HG03097 (cell line): ENCODE measurements around the gene IL36G.
"Not testable (repeated sequence)": the region's sequence is repeated elsewhere in the genome, so short reads cannot be mapped to it uniquely, and the experiment has no call there.

ENCODE experiments used
- ATAC-seq: cut with Tn5 transposase; IDR thresholded peaks from one replicate; pipeline ENCODE4 v1.9.1; 2021; ENCODE audit not compliant: unreplicated experiment, low FRiP score

The IL36G gene

DNA sequence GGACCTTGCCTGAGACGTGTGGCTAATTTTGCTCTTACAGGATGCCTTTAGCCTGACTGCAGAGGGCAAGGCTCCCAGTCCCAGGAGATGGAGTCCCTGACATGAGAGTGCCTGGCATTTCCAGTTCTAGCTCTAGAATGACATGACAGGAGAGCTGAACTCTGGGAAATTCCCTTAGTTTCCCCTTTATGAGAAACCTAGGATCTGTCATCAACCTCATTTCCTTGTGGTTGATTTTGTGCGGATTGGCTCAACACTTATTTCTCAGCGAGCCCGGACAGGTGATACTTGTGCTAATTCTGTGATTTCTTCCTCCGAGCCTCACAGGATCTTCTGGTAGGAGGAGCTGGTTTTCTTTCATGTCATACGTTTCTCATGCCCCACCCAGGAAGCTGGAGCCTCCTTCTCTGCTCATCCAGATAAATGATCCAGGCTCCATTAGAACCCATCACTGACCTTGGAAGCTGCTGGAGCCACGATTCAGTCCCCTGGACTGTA is at the start of gene IL36G:
IL36G (plus strand) TSS at position 448 of the 498 bp plus-strand sequence. CDS start 633 bp downstream, outside the sequence.
- ATAC-seq = no peak

DNA sequence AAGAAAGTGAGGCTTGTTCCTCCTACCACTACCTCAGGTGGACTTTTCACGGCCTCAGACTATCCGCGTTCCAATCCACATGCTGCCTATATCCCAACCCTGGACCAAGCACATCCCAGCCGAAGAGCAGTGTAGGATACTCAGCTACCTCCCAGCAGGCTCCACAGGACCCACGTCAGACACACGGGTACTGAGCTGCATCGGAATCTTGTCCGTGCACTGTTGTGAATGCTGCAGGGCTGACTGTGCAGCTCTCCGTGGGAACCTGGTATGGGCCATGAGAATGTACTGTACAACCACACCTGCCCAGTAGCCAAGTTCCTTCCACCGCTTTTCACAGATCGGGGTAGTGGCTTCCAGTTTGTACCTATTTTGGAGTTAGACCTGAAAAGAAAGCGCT is 44.5 kb upstream of the IL36G start:
- ATAC-seq = no peak

- not testable (repeated sequence) for ATAC-seq
Observed at GRCh38 chr2:112934117-112934516, 43.7 kb upstream of the IL36G start.

GRCh38 chr2:112936927-112937232 is 40.9 kb upstream of the IL36G start:
- ATAC-seq = no peak

GRCh38 chr2:112938904-112939303 is 38.9 kb upstream of the IL36G start:
- no peak for ATAC-seq

DNA sequence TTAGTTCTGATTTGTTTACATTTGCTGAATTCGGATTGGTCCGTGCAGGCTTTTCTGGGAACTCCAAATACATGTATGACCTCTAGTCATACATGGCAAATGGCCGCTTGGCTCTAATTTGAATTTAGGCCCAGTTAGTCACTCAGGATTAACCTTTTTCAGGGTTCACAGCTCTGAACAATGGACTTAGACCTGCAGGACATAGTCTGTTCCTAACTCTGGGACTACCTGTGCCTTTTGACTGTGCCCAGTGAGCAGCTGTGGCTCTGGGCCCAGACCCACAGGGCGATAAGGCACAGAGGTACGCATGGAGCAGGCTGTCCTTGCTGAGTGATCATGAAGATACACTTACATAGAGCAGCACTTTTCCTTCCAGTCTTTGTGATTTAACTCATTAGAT is 38.4 kb upstream of the IL36G start:
- no peak for ATAC-seq

DNA sequence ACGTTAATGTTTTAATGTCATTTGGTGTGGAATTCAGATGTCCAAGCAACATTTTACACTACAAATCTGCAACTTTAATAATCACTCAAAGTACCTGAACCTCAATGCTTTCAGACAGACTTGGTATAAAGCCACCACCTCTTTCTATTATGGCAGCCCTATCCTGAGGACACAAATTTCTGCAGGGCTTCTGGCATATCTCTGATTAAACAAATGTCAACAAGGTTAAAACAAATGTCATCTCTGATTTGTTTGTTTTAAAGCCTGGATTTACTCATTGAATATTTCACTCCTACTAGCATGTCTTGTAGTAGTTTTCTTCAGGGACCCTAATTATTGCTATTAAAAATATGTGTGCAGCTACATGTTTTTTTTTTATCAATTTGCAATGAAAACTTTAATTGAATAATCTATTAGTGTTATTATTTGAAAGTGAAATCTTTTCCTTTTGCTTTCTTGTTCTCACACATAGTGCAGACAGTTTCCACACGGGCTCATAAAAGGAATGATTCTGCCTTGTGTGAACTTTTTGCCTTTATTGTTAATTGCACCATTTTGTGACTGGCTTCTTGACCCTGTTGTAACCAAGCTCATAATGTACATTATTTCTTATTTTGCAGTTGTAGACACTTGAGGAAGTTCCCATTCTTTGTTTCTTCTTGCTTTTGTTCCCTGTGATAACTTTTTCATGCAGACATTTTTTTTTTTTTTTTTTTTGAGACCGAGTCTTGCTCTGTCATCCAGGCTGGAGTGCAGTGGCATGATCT is 36.8 kb upstream of the IL36G start:
- no peak for ATAC-seq

- no peak for ATAC-seq
Observed at GRCh38 chr2:112941753-112942653, 35.8 kb upstream of the IL36G start.

DNA sequence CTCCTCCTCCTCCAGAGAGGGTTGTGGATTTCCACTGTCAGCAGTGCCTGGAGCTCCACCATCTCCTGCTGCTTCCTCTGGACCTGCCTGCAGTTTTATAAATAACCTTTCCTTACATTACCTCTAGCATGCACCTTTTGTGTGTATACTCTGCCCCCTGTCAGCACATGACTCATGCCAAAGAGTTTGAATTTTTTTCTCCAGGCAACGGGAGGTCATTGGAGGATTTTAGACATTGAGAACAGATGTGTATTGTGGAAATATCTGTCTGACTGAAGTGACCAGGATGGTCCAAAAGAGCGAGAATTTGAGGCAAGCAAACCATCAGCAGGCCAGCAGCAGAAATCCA is 35.2 kb upstream of the IL36G start:
- no peak for ATAC-seq

- no peak for ATAC-seq
Observed at GRCh38 chr2:112944971-112945370, 32.8 kb upstream of the IL36G start.

DNA sequence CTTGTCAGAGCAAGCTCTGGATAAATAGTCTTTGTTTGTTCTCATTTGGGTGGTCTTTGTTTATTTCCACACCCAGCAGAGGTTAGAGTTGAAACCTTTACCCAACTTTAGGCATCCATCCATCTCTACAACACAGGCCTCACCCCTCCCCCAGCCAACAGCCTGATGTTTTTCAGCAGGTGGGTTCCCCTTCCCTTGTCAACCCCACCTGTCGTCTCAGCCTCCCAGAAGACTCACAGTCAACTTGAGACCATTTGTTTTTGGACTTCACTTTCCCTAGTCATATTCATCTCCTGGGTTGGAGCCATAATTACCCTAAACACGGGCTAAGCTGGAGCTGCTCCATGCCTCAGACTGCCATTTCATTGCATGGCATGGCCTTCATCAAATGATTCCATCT is 31.7 kb upstream of the IL36G start:
- no peak for ATAC-seq

DNA sequence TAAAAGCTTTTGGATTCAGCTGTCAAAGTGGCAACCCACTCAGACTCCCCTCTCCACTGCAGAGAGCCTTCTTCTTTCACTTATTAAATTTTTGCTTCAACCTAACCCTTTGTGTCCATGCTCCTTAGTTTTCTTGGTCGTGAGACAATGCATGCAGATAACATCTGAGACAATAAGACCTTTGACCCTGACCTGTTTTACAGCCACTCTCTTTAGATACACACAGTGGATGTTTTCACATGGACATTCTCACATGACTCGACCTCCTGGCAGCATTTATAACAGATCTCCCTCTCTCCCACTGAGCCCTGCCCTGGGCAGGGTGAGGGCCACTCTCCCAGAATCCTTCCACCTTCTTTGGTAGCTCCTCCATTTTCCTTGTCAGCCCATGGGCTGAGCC is 30.4 kb upstream of the IL36G start:
- ATAC-seq = no peak

- no peak for ATAC-seq
Observed at GRCh38 chr2:112949456-112949855, 28.4 kb upstream of the IL36G start.

DNA sequence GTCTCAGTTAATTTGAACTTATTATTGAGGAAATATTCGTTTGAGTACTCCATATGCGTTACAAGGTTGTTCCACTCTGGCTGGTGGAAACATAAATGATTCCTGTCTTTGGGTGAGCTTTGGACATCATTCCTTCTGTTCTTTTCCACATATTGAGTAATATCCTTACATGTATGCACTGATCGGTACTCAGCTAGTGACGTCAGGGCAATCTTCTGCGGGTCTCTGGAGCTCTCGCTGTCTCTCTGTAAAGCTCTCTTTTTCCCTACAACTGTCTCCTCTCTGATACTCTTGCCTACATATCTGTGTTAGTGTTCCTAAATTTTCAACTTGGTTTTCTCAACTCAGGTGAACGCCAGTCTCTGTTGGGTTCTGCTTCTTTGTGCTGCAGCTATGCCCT is 23.4 kb upstream of the IL36G start:
- no peak for ATAC-seq

DNA sequence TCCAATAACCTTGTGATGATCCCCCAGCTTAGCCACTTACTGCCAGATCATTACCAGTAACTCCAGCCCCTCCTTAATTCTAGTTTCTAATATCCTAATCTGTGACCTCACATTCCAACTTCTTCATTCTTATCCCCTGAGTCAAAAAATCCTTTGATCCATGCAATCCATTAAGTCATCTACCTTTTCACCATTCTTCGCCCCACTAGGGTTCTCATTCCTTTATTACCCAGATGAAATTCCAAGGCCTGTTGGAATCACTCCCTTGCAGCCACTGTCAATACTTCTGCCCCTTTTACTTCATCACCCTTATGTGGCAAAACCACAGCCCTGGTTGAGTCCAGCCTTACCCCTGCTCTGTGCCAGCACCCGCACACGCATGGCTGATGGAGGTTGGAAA is 20.3 kb upstream of the IL36G start:
- no peak for ATAC-seq

- ATAC-seq = no peak
Observed at GRCh38 chr2:112958428-112959108, 19.2 kb upstream of the IL36G start.

- no peak for ATAC-seq
Observed at GRCh38 chr2:112959109-112959812, 18.5 kb upstream of the IL36G start.

DNA sequence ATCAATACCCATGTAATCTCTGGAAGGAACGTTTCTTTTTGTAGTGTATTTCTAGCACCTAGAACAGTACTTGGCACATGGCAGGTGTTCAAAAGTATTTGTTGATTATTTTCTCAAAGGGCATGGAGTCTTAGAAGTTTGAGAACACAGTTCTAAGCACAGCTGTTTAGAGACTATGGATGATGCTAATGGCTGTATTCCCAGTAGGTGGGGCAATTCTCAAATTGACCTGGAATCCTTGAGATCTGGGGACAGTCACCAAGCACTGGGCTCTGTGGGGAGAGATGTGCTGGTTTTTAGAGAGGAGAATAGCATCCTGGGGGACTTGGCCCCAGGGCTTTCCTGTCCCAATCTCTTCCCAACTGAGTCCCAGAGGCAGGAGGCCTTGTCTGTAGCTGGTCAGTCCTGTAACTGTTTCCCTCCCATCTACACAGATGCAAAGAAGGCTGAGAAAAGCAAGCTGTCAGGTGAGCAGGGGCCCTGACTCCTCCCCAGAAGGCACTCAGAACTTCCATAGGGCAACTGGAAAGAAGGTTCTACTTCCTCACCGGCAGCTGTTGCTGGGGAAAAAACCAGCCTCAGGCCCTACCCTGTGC is 17.5 kb upstream of the IL36G start:
- ATAC-seq = no peak

GRCh38 chr2:112962308-112963175 is 15.3 kb upstream of the IL36G start:
- no peak for ATAC-seq
